OCI-LY1 (cell line): Measurements from ENCODE around the gene TUBB2B.

Experiments used
- EZH2 ChIP-seq: fragments of 200-600 bp; sonication (generic), shearing (Covaris generic); IDR thresholded peaks from 2 replicates; pipeline ENCODE4 v1.8.0; 2017; ENCODE audit warnings: borderline replicate concordance, mixed run types, mild to moderate bottlenecking, antibody characterized with exemption, low read length, moderate library complexity, mixed read lengths
- TF ChIP-seq, protein P1 (sequence below): fragments of 200-600 bp; sonication (generic), shearing (Covaris generic); IDR thresholded peaks from 2 replicates; pipeline ENCODE4 v1.5.1; 2017; ENCODE audit warnings: mild to moderate bottlenecking, antibody characterized with exemption, low read length, moderate library complexity, mixed read lengths

DNA sequence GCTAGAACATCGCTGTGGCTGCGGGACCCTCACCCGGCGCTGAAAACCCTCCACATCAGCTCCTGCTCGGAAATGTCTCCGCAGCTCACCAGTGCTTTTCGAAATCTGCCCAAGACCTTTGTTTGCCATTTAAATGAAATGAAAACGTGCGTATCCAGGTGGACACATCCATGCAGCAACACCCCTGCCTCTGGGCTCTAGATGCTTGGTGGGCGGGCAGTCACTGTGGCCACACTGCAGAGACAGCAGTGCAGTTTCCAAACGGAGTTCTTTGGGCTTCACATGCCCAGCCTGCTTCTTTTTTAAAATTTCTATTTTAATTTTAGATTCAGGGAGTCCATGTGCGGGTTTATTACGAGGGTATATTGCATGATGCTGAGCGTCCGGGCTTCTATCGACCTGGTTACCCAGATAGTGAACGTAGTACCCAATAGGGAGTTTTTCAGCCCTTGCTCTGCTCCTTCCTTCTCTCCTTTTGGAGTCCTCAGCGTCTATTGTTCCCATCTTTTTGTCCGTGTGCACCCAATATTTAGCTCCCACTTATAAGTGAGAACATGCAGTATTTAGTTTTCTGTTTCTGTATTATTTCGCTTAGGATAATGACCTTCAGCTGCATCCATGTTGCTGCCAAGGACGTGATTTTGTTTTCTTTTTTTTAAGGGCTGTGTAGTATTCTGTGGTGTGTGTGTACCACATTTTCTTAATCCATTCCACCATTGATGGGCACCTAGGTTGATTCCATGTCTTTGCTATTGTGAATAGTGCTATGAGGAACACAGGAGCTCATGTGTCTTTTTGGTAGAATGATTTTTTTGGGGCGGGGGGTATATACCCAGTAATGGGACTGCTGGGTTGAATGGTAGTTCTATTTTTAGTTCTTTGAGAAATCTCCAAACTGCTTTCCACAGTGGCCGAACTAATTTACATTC, 4.8 kb upstream of the TUBB2B start:
- TF ChIP-seq, protein P1, sequence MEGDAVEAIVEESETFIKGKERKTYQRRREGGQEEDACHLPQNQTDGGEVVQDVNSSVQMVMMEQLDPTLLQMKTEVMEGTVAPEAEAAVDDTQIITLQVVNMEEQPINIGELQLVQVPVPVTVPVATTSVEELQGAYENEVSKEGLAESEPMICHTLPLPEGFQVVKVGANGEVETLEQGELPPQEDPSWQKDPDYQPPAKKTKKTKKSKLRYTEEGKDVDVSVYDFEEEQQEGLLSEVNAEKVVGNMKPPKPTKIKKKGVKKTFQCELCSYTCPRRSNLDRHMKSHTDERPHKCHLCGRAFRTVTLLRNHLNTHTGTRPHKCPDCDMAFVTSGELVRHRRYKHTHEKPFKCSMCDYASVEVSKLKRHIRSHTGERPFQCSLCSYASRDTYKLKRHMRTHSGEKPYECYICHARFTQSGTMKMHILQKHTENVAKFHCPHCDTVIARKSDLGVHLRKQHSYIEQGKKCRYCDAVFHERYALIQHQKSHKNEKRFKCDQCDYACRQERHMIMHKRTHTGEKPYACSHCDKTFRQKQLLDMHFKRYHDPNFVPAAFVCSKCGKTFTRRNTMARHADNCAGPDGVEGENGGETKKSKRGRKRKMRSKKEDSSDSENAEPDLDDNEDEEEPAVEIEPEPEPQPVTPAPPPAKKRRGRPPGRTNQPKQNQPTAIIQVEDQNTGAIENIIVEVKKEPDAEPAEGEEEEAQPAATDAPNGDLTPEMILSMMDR = no peak
- TF ChIP-seq EZH2 = no peak
